HepG2 (cell line): ENCODE data around the gene ZNF524. TPM values are rescaled to one million over a fixed set of nuclear protein-coding genes. Genes with fewer than 3 reads are reported as not detected.

ENCODE experiments used
- DRAP1 ChIP-seq: IDR thresholded peaks from 2 replicates; pipeline ENCODE4 v1.6.1; 2016; ENCODE audit warnings: missing genetic modification reagents, missing compliant biosample characterization
- HNF1A ChIP-seq, 2 experiments: sonication (generic) in 1 of 2; formaldehyde crosslinking in 1 of 2; IDR thresholded peaks; 2 replicates each; pipeline versions ENCODE4 v1.4.0 to v1.6.1; 2016 to 2020; ENCODE audit warnings: borderline replicate concordance in 1 of 2, low read depth in 1 of 2, mild to moderate bottlenecking in 1 of 2, missing genetic modification reagents in 1 of 2
- ISL2 ChIP-seq: sonication (generic); formaldehyde crosslinking; IDR thresholded peaks from 2 replicates; pipeline ENCODE4 v1.5.0; 2020; ENCODE audit warnings: missing genetic modification reagents
- JDP2 ChIP-seq: sonication (generic); formaldehyde crosslinking; IDR thresholded peaks from 2 replicates; pipeline ENCODE4 v1.8.1; 2022; ENCODE audit warnings: missing genetic modification reagents, borderline replicate concordance
- KLF15 ChIP-seq: sonication (generic); formaldehyde crosslinking; IDR thresholded peaks from 2 replicates; pipeline ENCODE4 v1.8.1; 2023; ENCODE audit warnings: borderline replicate concordance, mild to moderate bottlenecking, inconsistent platforms, missing genetic modification reagents, mixed read lengths
- MED13 ChIP-seq: sonication (generic); formaldehyde crosslinking; IDR thresholded peaks from 2 replicates; pipeline ENCODE4 v1.5.0; 2020; ENCODE audit warnings: missing genetic modification reagents
- MLLT10 ChIP-seq: sonication (generic); formaldehyde crosslinking; IDR thresholded peaks from 2 replicates; pipeline ENCODE4 v1.4.0; 2020; ENCODE audit warnings: missing genetic modification reagents
- PRPF4 ChIP-seq: fragments of 200-400 bp; formaldehyde crosslinking; IDR thresholded peaks from 2 replicates; pipeline ENCODE4 v1.6.1; 2016; ENCODE audit warnings: low read length, low read depth; ENCODE audit not compliant: poor library complexity, severe bottlenecking
- RAD21 ChIP-seq: fragments of 450-650 bp; formaldehyde crosslinking; IDR thresholded peaks from 2 replicates; pipeline ENCODE4 v1.5.0; 2020; ENCODE audit warnings: mild to moderate bottlenecking
- ZFAT ChIP-seq: sonication (generic); formaldehyde crosslinking; conservative IDR thresholded peaks from 2 replicates; pipeline ENCODE4 v1.8.1; 2023; ENCODE audit warnings: missing genetic modification reagents, inconsistent platforms
- ZNF101 ChIP-seq: sonication (generic); formaldehyde crosslinking; IDR thresholded peaks from 2 replicates; pipeline ENCODE4 v1.4.0; 2020; ENCODE audit warnings: mild to moderate bottlenecking, low read depth, missing genetic modification reagents, borderline replicate concordance
- ZNF34 ChIP-seq: sonication (generic); formaldehyde crosslinking; IDR thresholded peaks from 2 replicates; pipeline ENCODE4 v1.4.0; 2020; ENCODE audit warnings: mild to moderate bottlenecking, missing genetic modification reagents, borderline replicate concordance
- ZNF543 ChIP-seq: sonication (generic); formaldehyde crosslinking; IDR thresholded peaks from 2 replicates; pipeline ENCODE4 v1.4.0; 2020; ENCODE audit warnings: mild to moderate bottlenecking, missing genetic modification reagents
- ZNF737 ChIP-seq: sonication (generic); formaldehyde crosslinking; IDR thresholded peaks from 2 replicates; pipeline ENCODE4 v1.5.0; 2020; ENCODE audit warnings: missing genetic modification reagents, mild to moderate bottlenecking, borderline replicate concordance
- ZNF766 ChIP-seq: sonication (generic); formaldehyde crosslinking; IDR thresholded peaks from 2 replicates; pipeline ENCODE4 v1.5.0; 2020; ENCODE audit warnings: missing genetic modification reagents, borderline replicate concordance
- polyA plus RNA-seq, 8 experiments: library from polyadenylated mRNA; depleted of rRNA in 3 of 8; stranded (reverse) in 7 of 8; unstranded in 1 of 8; fragments of >200 nt; fragmentation: Illumina TruSeq in 4 of 8; extraction: Trizol in 4 of 8; gene quantifications; 2 replicates each; pipeline versions ENCODE4 v1.2.1 to v1.2.3, GENCODE V29; 2011 to 2016; ENCODE audit warnings: low read depth in 4 of 8, missing spikeins in 1 of 8, mixed read lengths in 1 of 8; ENCODE audit not compliant: insufficient read depth in 1 of 8
- total RNA-seq, 5 experiments: library from RNA; depleted of rRNA; stranded (reverse); fragments of >200 nt; fragmentation: Illumina TruSeq; extraction: Trizol; gene quantifications; 2 replicates each; pipeline ENCODE4 v1.2.3, GENCODE V29; 2016; ENCODE audit warnings: low read depth in 1 of 5

Gene ZNF524
- total and polyA plus RNA-seq, 2 of the 13 experiments (the other 11 are each of a cell fraction or from before 2014, with no cell fraction given) = 3.2 to 4.6 TPM

DNA sequence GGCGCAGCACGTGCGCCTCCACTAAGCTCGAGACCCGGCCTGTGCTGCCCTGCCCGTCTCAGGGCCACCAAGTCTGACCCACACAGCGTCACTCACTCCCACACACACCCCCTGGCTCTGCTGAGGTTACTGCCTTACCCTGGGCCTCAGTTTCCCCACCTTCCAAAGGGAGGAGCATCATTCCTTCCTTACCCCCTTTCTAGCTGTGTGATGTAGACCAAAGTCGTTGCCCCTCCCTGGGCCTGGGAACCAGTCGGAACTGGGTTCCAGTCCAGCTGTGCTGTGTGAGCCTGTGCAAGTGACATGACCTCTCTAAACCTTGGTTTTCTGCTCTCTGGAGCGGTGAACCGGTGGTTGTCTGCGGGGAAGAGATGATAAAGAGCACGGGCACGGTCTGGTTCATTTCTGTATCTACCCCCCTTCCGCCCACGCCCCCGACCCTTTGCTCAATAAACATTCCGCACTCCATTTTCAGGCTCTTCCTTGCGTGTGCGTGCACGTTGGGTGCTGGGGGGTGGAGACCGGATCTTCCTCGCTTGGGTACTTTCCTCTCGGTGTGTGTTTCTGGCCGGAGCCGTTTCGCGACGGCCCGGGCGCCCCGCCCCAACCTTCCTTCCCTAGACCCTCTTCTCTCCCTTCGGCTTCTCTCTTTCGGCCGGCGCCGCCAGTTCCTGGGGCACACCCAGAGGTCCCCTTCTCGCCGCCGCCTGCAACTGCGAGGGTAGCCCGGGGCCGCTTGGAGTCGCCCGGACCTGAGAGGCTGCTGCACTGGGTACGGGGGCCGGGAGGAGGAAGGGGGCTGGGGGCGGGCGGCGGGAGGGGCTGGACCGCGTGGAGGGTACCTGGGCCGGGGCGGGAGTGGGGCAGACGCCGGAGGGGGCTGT, 43.2 kb downstream of the ZNF524 start, which contains the start of gene ZNF581 (continued):
- TF ChIP-seq HNF1A (IDR thresholded peaks at IDR 0.05; ENCODE audit: low read depth) = no peak
- TF ChIP-seq HNF1A (CRISPR knock-in tag; IDR thresholded peaks at IDR 0.05; ENCODE audit: borderline replicate concordance) = no peak; the same call in 1 of the 2 replicates
- TF ChIP-seq ZNF766 (CRISPR knock-in tag) = no peak
- no peak for TF ChIP-seq ZFAT (CRISPR knock-in tag)
- no peak for TF ChIP-seq PRPF4
- no peak for TF ChIP-seq RAD21 (CRISPR knock-in tag)
- TF ChIP-seq ISL2 (CRISPR knock-in tag) = peak; percentile 62
- peak; percentile 80; the same call in 1 of the 2 replicates for TF ChIP-seq ZNF543
- no peak for TF ChIP-seq ZNF101 (CRISPR knock-in tag)
- TF ChIP-seq MLLT10 (CRISPR knock-in tag) = no peak
- TF ChIP-seq ZNF737 = no peak
- no peak for TF ChIP-seq MED13 (CRISPR knock-in tag)
- TF ChIP-seq JDP2 (CRISPR knock-in tag) = no peak
- no peak; the same call in 1 of the 2 replicates for TF ChIP-seq KLF15 (CRISPR knock-in tag)
- no peak for TF ChIP-seq DRAP1 (CRISPR knock-in tag)
- 0 out of 2 replicates have a peak, but pooled peaks have one; percentile 42 for TF ChIP-seq ZNF34 (CRISPR knock-in tag)
